GM23338 (cell line): Measurements from ENCODE around the gene RAC3. TPM values are rescaled to one million over a fixed set of nuclear protein-coding genes. Genes with fewer than 3 reads are reported as not detected.

Source experiments
- ATAC-seq: fragments of 200-7000 bp; cut with Tn5 transposase; 3 replicates; pipeline ENCODE4 v1.9.1; 2020
- DNase-seq: peaks from one replicate; pipeline ENCODE4 v3.0.0-alpha.2; 2015; ENCODE audit warnings: low spot score
- H2AFZ ChIP-seq: fragments of 200-600 bp; sonication (generic); 2 replicates; pipeline ENCODE4 v1.8.0; 2016; ENCODE audit warnings: antibody characterized with exemption, mild to moderate bottlenecking, moderate library complexity
- H3F3A ChIP-seq: fragments of 200-600 bp; sonication (generic); replicated peaks from 2 replicates; pipeline ENCODE4 v1.8.0; 2017; ENCODE audit warnings: antibody characterized with exemption, mixed run types, low read depth
- H3K27ac ChIP-seq: fragments of 200-600 bp; sonication (generic); 2 replicates; pipeline ENCODE4 v1.6.1; 2016; ENCODE audit warnings: low read depth
- H3K27me3 ChIP-seq: fragments of 200-600 bp; sonication (generic); 2 replicates; pipeline ENCODE4 v1.8.0; 2016; ENCODE audit warnings: mild to moderate bottlenecking, mixed run types, moderate library complexity; ENCODE audit not compliant: insufficient read depth
- H3K36me3 ChIP-seq: fragments of 200-600 bp; sonication (generic); 2 replicates; pipeline ENCODE4 v1.8.0; 2016; ENCODE audit warnings: mild to moderate bottlenecking; ENCODE audit not compliant: insufficient read depth
- H3K4me1 ChIP-seq: fragments of 200-600 bp; sonication (generic); 2 replicates; pipeline ENCODE4 v1.8.0; 2016; ENCODE audit warnings: mild to moderate bottlenecking, moderate library complexity; ENCODE audit not compliant: insufficient read depth
- H3K4me2 ChIP-seq: fragments of 200-600 bp; sonication (generic); 2 replicates; pipeline ENCODE4 v1.7.1; 2017; ENCODE audit warnings: mixed run types
- H3K4me3 ChIP-seq: fragments of 200-600 bp; sonication (generic); 2 replicates; pipeline ENCODE4 v1.6.1; 2016; ENCODE audit warnings: mixed run types
- H3K79me2 ChIP-seq: fragments of 200-600 bp; sonication (generic); replicated peaks from 2 replicates; pipeline ENCODE4 v1.8.0; 2017; ENCODE audit warnings: mild to moderate bottlenecking; ENCODE audit not compliant: insufficient read depth
- H3K9me2 ChIP-seq: fragments of 200-600 bp; sonication (generic); 2 replicates; pipeline ENCODE4 v1.8.0; 2017; ENCODE audit not compliant: insufficient read depth
- H4K20me1 ChIP-seq: fragments of 200-600 bp; sonication (generic); replicated peaks from 2 replicates; pipeline ENCODE4 v1.8.0; 2017; ENCODE audit warnings: mild to moderate bottlenecking; ENCODE audit not compliant: insufficient read depth
- H3K27ac Mint-ChIP-seq: 2 replicates; pipeline ENCODE4 v1.8.0; 2020; ENCODE audit warnings: inconsistent platforms, mild to moderate bottlenecking, moderate library complexity, mixed read lengths
- H3K27me3 Mint-ChIP-seq: 3 replicates; pipeline ENCODE4 v1.8.0; 2022; ENCODE audit warnings: low read depth, mild to moderate bottlenecking, moderate library complexity, mixed read lengths, inconsistent platforms; ENCODE audit not compliant: insufficient read depth, poor library complexity
- H3K36me3 Mint-ChIP-seq: 3 replicates; pipeline ENCODE4 v1.8.0; 2021; ENCODE audit warnings: low read depth, mild to moderate bottlenecking, inconsistent platforms, moderate library complexity, mixed read lengths
- H3K4me1 Mint-ChIP-seq: 3 replicates; pipeline ENCODE4 v1.8.0; 2020; ENCODE audit warnings: mild to moderate bottlenecking, inconsistent platforms, mixed read lengths
- H3K4me3 Mint-ChIP-seq: 3 replicates; pipeline ENCODE4 v1.8.0; 2021; ENCODE audit warnings: moderate library complexity, mild to moderate bottlenecking, inconsistent platforms, mixed read lengths
- H3K9me3 Mint-ChIP-seq: 3 replicates; pipeline ENCODE4 v1.8.0; 2020; ENCODE audit warnings: moderate library complexity, mild to moderate bottlenecking, inconsistent platforms, mixed read lengths
- CREB1 ChIP-seq: fragments of 250-450 bp; sonication (Bioruptor Pico); IDR thresholded peaks from 2 replicates; pipeline ENCODE4 v1.5.0; 2020; ENCODE audit warnings: low read depth, mild to moderate bottlenecking, moderate library complexity
- EZH2 ChIP-seq: fragments of 200-600 bp; sonication (generic); IDR thresholded peaks from one replicate; pipeline ENCODE4 v1.8.0; 2017; ENCODE audit warnings: antibody characterized with exemption, mild to moderate bottlenecking, low read depth; ENCODE audit not compliant: unreplicated experiment
- JUNB ChIP-seq: IDR thresholded peaks from one replicate; pipeline ENCODE4 v1.6.1; 2016; ENCODE audit warnings: antibody characterized with exemption; ENCODE audit not compliant: unreplicated experiment
- NANOG ChIP-seq: IDR thresholded peaks from 2 replicates; pipeline ENCODE4 v1.6.1; 2016; ENCODE audit warnings: antibody characterized with exemption, borderline replicate concordance
- POLR2AphosphoS5 ChIP-seq: IDR thresholded peaks from 2 replicates; pipeline ENCODE4 v1.6.1; 2016; ENCODE audit warnings: antibody characterized with exemption, low read depth
- STAT1 ChIP-seq: IDR thresholded peaks from one replicate; pipeline ENCODE4 v1.6.1; 2016; ENCODE audit warnings: antibody characterized with exemption; ENCODE audit not compliant: unreplicated experiment
- ZNF114 ChIP-seq: fragments of 250-450 bp; sonication (Bioruptor Pico); IDR thresholded peaks from 2 replicates; pipeline ENCODE4 v1.5.0; 2020; ENCODE audit warnings: mild to moderate bottlenecking, moderate library complexity
- ZNF331 ChIP-seq: fragments of 250-450 bp; sonication (Bioruptor Pico); IDR thresholded peaks from 2 replicates; pipeline ENCODE4 v1.5.0; 2020; ENCODE audit warnings: low read depth, mild to moderate bottlenecking, moderate library complexity
- polyA plus RNA-seq: library from polyadenylated mRNA; unstranded; fragments of >200 nt; fragmentation: Nextera tagmentation; extraction: Ambion mirVana; gene quantifications from 2 replicates; pipeline ENCODE4 v1.2.1, GENCODE V29; 2016
- total RNA-seq: library from RNA; depleted of rRNA; stranded (reverse); fragments of >200 nt; shearing (Covaris generic); gene quantifications from 2 replicates; pipeline ENCODE4 v1.2.3, GENCODE V29; 2014
- TF ChIP-seq, protein P1 (sequence below): fragments of 250-450 bp; sonication (Bioruptor Pico); IDR thresholded peaks from 2 replicates; pipeline ENCODE4 v1.5.0; 2020; ENCODE audit warnings: mild to moderate bottlenecking, moderate library complexity
- TF ChIP-seq, protein P2 (sequence below), 2 experiments: fragments of 200-600 bp in 1 of 2; sonication (generic) in 1 of 2; conservative IDR thresholded peaks; 2 replicates each; pipeline versions ENCODE4 v1.5.1 to v1.6.1; 2016 to 2017; ENCODE audit warnings: antibody characterized with exemption in 2 of 2, low read depth in 2 of 2, mild to moderate bottlenecking in 2 of 2, moderate library complexity in 1 of 2
- TF ChIP-seq, protein P3 (sequence below): IDR thresholded peaks from 2 replicates; pipeline ENCODE4 v1.6.1; 2016; ENCODE audit warnings: antibody characterized with exemption

The RAC3 gene
- total and polyA plus RNA-seq, 2 experiments from 2014 or later: 31.5 to 293 TPM

DNA sequence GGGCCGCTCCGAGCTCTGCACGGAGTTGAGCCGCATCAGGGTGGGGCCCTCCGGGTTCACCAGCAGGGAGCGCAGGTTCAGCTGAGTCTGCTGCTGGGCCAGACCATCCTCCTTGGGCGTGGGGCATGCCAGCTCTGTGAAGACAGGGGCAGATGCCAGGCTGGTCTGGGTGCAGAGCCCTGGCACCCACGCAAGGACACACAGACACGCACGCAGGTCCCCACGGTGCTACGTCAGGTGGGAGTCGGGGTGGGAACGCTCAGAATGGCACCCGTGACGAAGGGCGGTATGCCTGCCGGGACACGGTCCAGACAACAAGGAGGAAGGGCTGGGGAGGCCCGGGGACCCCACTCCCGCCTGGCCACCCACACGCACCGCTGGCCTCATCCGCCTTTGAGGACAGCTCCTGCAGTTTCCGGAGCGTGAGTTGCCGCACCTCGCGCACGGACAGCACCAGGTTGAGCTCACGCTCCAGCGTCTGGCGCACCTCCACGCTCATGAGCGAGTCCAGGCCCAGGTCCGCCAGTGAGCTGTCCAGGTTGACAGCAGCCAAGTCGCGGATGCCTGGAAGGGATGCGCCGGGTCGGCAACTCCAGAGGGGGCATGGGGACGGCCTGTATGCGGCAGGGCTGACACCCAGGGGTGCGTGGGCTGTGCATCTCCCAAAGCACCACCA, 49.4 kb downstream of the RAC3 start:
- peaks cover 10% of the 10 kb centered on the region; the same call in 1 of the 2 replicates for H3K36me3 ChIP-seq
- Mint-ChIP-seq H3K4me3 (no peak overlapping the region), H3K9me3 (no peaks in the 10 kb centered on the region; the same call in 2 of the 3 replicates), H3K27ac (no peak overlapping the region), H3K4me1 (peaks cover 3% of the 10 kb centered on the region), H3K27me3 (peaks cover 24% of the 10 kb centered on the region), H3K36me3 (peaks cover 47% of the 10 kb centered on the region)
- TF ChIP-seq ZNF114 (no peak), NANOG (no peak)
- no peak overlapping the region for H3K4me2 ChIP-seq
- H4K20me1 ChIP-seq: peaks cover 8% of the 10 kb centered on the region
- peaks cover 28% of the 10 kb centered on the region for H3F3A ChIP-seq
- DNase-seq: no peak
- H3K4me3 ChIP-seq: no peak overlapping the region
- ATAC-seq: no peak
- H3K9me2 ChIP-seq: no peaks in the 10 kb centered on the region
- H3K27ac ChIP-seq: no peak overlapping the region
- no peak overlapping the region for H2AFZ ChIP-seq
- no peaks in the 10 kb centered on the region for H3K79me2 ChIP-seq
- H3K27me3 ChIP-seq: no peaks in the 10 kb centered on the region
- no peaks in the 10 kb centered on the region for H3K4me1 ChIP-seq

DNA sequence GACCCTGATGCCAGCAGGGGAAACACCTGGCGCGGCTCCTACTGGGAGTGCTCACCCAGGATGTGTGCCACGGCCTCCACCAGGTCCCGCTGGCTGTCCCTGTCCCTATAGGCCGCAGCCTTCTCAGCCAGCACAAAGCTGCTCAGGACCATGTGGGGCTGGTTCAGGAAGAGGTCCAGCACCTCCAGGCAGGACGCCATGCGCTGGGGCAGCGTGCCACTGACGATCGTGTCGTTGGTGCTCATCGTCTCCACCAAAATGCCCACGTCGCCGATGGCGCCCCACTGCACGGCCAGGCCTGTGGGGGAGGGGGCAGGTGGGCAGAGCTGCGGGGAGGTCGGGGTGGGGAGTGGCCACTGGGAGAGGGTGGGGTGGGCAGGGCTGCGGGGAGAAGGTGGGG, 50.1 kb downstream of the RAC3 start:
- Mint-ChIP-seq H3K27ac (no peak overlapping the region), H3K36me3 (peaks cover 50% of the 10 kb centered on the region), H3K4me1 (peaks cover 3% of the 10 kb centered on the region), H3K27me3 (peaks cover 17% of the 10 kb centered on the region), H3K9me3 (no peaks in the 10 kb centered on the region; the same call in 2 of the 3 replicates), H3K4me3 (no peak overlapping the region)
- Histone ChIP-seq H3F3A (peaks cover 24% of the 10 kb centered on the region), H3K36me3 (peaks cover 10% of the 10 kb centered on the region; the same call in 1 of the 2 replicates), H4K20me1 (peaks cover 8% of the 10 kb centered on the region), H3K4me3 (no peak overlapping the region), H3K79me2 (no peaks in the 10 kb centered on the region), H3K27ac (no peak overlapping the region), H2AFZ (no peak overlapping the region), H3K27me3 (no peaks in the 10 kb centered on the region), H3K4me2 (no peak overlapping the region), H3K9me2 (no peaks in the 10 kb centered on the region), H3K4me1 (no peaks in the 10 kb centered on the region)
- ATAC-seq: no peak
- no peak for DNase-seq
- TF ChIP-seq NANOG: no peak
- TF ChIP-seq, protein P1, sequence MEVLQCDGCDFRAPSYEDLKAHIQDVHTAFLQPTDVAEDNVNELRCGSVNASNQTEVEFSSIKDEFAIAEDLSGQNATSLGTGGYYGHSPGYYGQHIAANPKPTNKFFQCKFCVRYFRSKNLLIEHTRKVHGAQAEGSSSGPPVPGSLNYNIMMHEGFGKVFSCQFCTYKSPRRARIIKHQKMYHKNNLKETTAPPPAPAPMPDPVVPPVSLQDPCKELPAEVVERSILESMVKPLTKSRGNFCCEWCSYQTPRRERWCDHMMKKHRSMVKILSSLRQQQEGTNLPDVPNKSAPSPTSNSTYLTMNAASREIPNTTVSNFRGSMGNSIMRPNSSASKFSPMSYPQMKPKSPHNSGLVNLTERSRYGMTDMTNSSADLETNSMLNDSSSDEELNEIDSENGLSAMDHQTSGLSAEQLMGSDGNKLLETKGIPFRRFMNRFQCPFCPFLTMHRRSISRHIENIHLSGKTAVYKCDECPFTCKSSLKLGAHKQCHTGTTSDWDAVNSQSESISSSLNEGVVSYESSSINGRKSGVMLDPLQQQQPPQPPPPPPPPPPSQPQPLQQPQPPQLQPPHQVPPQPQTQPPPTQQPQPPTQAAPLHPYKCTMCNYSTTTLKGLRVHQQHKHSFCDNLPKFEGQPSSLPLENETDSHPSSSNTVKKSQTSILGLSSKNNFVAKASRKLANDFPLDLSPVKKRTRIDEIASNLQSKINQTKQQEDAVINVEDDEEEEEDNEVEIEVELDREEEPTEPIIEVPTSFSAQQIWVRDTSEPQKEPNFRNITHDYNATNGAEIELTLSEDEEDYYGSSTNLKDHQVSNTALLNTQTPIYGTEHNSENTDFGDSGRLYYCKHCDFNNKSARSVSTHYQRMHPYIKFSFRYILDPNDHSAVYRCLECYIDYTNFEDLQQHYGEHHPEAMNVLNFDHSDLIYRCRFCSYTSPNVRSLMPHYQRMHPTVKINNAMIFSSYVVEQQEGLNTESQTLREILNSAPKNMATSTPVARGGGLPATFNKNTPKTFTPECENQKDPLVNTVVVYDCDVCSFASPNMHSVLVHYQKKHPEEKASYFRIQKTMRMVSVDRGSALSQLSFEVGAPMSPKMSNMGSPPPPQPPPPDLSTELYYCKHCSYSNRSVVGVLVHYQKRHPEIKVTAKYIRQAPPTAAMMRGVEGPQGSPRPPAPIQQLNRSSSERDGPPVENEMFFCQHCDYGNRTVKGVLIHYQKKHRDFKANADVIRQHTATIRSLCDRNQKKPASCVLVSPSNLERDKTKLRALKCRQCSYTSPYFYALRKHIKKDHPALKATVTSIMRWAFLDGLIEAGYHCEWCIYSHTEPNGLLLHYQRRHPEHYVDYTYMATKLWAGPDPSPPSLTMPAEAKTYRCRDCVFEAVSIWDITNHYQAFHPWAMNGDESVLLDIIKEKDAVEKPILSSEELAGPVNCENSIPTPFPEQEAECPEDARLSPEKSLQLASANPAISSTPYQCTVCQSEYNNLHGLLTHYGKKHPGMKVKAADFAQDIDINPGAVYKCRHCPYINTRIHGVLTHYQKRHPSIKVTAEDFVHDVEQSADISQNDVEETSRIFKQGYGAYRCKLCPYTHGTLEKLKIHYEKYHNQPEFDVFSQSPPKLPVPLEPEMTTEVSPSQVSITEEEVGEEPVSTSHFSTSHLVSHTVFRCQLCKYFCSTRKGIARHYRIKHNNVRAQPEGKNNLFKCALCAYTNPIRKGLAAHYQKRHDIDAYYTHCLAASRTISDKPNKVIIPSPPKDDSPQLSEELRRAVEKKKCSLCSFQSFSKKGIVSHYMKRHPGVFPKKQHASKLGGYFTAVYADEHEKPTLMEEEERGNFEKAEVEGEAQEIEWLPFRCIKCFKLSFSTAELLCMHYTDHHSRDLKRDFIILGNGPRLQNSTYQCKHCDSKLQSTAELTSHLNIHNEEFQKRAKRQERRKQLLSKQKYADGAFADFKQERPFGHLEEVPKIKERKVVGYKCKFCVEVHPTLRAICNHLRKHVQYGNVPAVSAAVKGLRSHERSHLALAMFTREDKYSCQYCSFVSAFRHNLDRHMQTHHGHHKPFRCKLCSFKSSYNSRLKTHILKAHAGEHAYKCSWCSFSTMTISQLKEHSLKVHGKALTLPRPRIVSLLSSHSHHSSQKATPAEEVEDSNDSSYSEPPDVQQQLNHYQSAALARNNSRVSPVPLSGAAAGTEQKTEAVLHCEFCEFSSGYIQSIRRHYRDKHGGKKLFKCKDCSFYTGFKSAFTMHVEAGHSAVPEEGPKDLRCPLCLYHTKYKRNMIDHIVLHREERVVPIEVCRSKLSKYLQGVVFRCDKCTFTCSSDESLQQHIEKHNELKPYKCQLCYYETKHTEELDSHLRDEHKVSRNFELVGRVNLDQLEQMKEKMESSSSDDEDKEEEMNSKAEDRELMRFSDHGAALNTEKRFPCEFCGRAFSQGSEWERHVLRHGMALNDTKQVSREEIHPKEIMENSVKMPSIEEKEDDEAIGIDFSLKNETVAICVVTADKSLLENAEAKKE: no peak
- TF ChIP-seq, protein P2, sequence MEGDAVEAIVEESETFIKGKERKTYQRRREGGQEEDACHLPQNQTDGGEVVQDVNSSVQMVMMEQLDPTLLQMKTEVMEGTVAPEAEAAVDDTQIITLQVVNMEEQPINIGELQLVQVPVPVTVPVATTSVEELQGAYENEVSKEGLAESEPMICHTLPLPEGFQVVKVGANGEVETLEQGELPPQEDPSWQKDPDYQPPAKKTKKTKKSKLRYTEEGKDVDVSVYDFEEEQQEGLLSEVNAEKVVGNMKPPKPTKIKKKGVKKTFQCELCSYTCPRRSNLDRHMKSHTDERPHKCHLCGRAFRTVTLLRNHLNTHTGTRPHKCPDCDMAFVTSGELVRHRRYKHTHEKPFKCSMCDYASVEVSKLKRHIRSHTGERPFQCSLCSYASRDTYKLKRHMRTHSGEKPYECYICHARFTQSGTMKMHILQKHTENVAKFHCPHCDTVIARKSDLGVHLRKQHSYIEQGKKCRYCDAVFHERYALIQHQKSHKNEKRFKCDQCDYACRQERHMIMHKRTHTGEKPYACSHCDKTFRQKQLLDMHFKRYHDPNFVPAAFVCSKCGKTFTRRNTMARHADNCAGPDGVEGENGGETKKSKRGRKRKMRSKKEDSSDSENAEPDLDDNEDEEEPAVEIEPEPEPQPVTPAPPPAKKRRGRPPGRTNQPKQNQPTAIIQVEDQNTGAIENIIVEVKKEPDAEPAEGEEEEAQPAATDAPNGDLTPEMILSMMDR (conservative IDR thresholded peaks at IDR 0.05; ENCODE audit: low read depth in 2 of 2): no peak
- TF ChIP-seq CREB1 (CRISPR knock-in tag): no peak
- TF ChIP-seq JUNB: no peak
- no peak for TF ChIP-seq POLR2AphosphoS5
- TF ChIP-seq ZNF331 (CRISPR knock-in tag): no peak
- TF ChIP-seq EZH2: no peak
- TF ChIP-seq, protein P3, sequence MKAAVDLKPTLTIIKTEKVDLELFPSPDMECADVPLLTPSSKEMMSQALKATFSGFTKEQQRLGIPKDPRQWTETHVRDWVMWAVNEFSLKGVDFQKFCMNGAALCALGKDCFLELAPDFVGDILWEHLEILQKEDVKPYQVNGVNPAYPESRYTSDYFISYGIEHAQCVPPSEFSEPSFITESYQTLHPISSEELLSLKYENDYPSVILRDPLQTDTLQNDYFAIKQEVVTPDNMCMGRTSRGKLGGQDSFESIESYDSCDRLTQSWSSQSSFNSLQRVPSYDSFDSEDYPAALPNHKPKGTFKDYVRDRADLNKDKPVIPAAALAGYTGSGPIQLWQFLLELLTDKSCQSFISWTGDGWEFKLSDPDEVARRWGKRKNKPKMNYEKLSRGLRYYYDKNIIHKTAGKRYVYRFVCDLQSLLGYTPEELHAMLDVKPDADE: no peak
- TF ChIP-seq STAT1: no peak
